Measurements from ENCODE around the gene PLIN5. TPM values are rescaled to one million over a fixed set of nuclear protein-coding genes. Genes with fewer than 3 reads are reported as not detected.

The PLIN5 gene
- total and polyA plus RNA-seq, 7 donors = 0.69 to 10.0 (median 3.0) TPM

DNA sequence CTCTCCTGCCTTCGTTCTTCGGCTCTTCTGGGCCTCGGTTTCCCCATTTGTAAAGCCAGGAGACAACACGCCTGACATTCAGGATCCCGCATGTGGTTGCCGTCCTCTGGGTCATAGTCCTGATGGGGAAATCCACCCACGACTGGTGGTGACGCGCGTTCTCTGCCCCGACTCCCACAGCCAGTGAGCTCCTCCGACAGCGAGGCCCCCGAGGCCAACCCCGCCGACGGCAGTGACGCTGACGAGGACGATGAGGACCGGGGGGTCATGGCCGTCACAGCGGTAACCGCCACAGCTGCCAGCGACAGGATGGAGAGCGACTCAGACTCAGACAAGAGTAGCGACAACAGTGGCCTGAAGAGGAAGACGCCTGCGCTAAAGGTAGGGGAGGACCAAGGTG, 46.5 kb downstream of the PLIN5 start:
- no peak overlapping the region for H3K4me3 ChIP-seq
- intact Hi-C loops (cut with DNase I) = no loop called here
- 95 to 97% methylated on average over 29 of the region's 29 CpGs for WGBS, 2 donors
- peaks cover 12 to 68% (median 31%) of the 10 kb centered on the region in 4 donors for H3K36me3 ChIP-seq
- H3K27me3 ChIP-seq = no peaks in the 10 kb centered on the region
- no peak for TF ChIP-seq POLR2A (IDR thresholded peaks at IDR 0.05)
- TF ChIP-seq EP300 (IDR thresholded peaks at IDR 0.05) = no peak
- TF ChIP-seq, protein P1, sequence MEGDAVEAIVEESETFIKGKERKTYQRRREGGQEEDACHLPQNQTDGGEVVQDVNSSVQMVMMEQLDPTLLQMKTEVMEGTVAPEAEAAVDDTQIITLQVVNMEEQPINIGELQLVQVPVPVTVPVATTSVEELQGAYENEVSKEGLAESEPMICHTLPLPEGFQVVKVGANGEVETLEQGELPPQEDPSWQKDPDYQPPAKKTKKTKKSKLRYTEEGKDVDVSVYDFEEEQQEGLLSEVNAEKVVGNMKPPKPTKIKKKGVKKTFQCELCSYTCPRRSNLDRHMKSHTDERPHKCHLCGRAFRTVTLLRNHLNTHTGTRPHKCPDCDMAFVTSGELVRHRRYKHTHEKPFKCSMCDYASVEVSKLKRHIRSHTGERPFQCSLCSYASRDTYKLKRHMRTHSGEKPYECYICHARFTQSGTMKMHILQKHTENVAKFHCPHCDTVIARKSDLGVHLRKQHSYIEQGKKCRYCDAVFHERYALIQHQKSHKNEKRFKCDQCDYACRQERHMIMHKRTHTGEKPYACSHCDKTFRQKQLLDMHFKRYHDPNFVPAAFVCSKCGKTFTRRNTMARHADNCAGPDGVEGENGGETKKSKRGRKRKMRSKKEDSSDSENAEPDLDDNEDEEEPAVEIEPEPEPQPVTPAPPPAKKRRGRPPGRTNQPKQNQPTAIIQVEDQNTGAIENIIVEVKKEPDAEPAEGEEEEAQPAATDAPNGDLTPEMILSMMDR (IDR thresholded peaks at IDR 0.05) = no peak
- TF ChIP-seq POLR2AphosphoS5 (IDR thresholded peaks at IDR 0.05) = no peak
- no peak for DNase-seq
- H3K4me1 ChIP-seq = no peaks in the 10 kb centered on the region
- no peak overlapping the region for H3K27ac ChIP-seq
- H3K9me3 ChIP-seq = no peaks in the 10 kb centered on the region

DNA sequence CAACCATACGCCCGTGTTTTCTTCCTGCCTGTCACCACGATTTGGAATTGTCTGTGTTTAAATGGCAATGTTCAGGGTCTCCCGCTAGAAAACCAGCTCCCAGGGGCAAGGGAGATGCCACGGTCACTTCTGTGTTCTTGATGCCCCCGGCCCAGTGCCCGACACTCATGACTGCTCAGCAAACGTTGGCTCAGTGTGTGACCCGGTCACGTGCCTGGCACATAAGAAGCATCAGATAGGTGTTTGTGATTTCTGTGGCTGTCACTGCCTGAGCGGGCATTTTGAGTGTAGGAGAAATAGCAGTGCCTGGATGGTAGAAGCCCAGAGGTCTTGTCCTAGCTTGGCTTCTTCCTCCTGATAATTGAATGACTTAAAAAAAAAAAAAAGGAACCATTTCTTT, 47.5 kb downstream of the PLIN5 start:
- WGBS, 2 donors = 91 to 94% methylated on average over 11 of the region's 11 CpGs
- intact Hi-C loops (cut with DNase I) = no loop called here
- H3K36me3 ChIP-seq = peaks cover 7 to 71% (median 31%) of the 10 kb centered on the region in 4 donors

DNA sequence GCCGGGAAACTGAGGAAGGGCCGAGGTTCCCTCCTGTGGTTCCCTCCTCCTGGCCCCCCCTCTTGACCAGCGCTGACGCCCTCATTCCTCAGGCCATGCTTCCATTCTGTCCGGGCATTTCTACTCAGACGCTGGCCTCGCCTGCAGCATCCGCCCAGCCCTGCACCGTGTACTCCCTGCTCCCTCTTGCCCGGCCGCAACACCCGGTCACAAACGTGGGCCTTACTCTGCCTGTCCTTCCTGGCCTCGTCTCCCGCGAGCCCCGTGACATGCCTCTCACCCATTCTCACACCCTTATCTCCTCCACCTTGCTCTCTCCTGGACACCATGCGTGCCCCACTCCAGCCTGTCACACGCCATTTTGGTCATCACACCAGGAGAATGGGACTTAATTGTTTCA, 51.6 kb downstream of the PLIN5 start:
- Histone ChIP-seq H3K27ac (no peak overlapping the region), H3K36me3 (peaks cover 0 to 58% (median 11%) of the 10 kb centered on the region in 4 donors), H3K9me3 (no peaks in the 10 kb centered on the region), H3K4me3 (no peak overlapping the region), H3K27me3 (no peaks in the 10 kb centered on the region), H3K4me1 (no peaks in the 10 kb centered on the region)
- WGBS, 2 donors = 94 to 95% methylated on average over 19 of the region's 19 CpGs
- TF ChIP-seq POLR2AphosphoS5 (IDR thresholded peaks at IDR 0.05) = no peak
- TF ChIP-seq, protein P1 (IDR thresholded peaks at IDR 0.05) = no peak
- no peak for TF ChIP-seq EP300 (IDR thresholded peaks at IDR 0.05)
- no peak for DNase-seq
- intact Hi-C loops (cut with DNase I) = no loop called here

More for the DNA sequence above, 47.5 kb downstream of the PLIN5 start:
- DNase-seq = no peak
- Histone ChIP-seq H3K27ac (no peak overlapping the region), H3K4me1 (no peaks in the 10 kb centered on the region), H3K27me3 (no peaks in the 10 kb centered on the region), H3K9me3 (no peaks in the 10 kb centered on the region), H3K4me3 (no peak overlapping the region)
- no peak for TF ChIP-seq EP300 (IDR thresholded peaks at IDR 0.05)
- no peak for TF ChIP-seq POLR2AphosphoS5 (IDR thresholded peaks at IDR 0.05)
- TF ChIP-seq POLR2A (IDR thresholded peaks at IDR 0.05) = no peak
- TF ChIP-seq, protein P1 (IDR thresholded peaks at IDR 0.05) = no peak

DNA sequence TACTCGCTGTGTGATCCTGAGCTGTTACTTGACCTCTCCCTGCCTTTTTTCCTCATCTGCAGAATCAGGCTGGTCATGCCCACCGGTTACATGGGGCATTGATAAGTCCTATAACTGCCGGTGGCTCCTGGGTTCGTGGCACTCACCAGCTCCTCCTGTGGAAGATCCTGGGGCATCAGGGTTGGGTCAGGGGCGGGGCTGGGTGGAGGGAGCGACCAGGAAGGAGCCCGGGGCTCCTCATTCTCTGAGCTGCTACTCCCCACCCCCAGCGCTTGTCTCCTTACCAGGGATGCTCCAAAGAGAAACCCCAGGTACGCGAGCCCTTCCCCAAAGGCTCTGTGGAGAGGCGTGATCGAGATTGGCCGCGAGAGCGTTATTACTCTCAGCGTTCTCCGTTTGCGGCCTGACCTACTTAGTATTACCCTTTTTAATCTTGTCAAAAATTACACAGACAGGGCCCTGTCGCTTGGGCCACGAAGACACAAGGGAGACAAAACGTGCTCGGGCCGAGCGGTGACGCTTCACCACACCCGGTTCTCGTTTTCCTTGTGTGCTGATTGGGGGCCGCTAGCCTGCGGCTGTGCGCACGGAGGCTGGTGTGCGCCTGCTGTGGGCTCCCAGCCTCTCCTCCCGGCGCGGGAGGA, 52.2 kb downstream of the PLIN5 start:
- peaks cover 0 to 57% (median 8%) of the 10 kb centered on the region in 4 donors for H3K36me3 ChIP-seq
- no peaks in the 10 kb centered on the region for H3K9me3 ChIP-seq
- 92 to 94% methylated on average over 35 of the region's 35 CpGs for WGBS, 2 donors
- H3K27me3 ChIP-seq = no peaks in the 10 kb centered on the region
- H3K4me3 ChIP-seq = no peak overlapping the region
- H3K4me1 ChIP-seq = no peaks in the 10 kb centered on the region
- intact Hi-C loops (cut with DNase I) = no loop called here
- no peak overlapping the region for H3K27ac ChIP-seq
- TF ChIP-seq EP300 (IDR thresholded peaks at IDR 0.05) (no peak), POLR2A (IDR thresholded peaks at IDR 0.05) (no peak), POLR2AphosphoS5 (IDR thresholded peaks at IDR 0.05) (no peak)
- TF ChIP-seq, protein P1 (IDR thresholded peaks at IDR 0.05) = no peak
- no peak for DNase-seq
